Keratinocyte (primary cell): ENCODE results near the gene UQCC3.

ENCODE experiments used
- EZH2 ChIP-seq: IDR thresholded peaks from one replicate; pipeline ENCODE4 v1.6.1; 2012; ENCODE audit warnings: inconsistent platforms, mild to moderate bottlenecking, low read length, moderate library complexity
- TF ChIP-seq, protein P1 (sequence below), 3 experiments: IDR thresholded peaks in 1 of 3; conservative IDR thresholded peaks in 1 of 3; optimal IDR thresholded peaks in 1 of 3; 2 replicates in 2 of 3; 3 replicates in 1 of 3; pipeline versions ENCODE3 to v1.5.1; 2011; ENCODE audit warnings: low read length in 3 of 3, mild to moderate bottlenecking in 3 of 3, moderate library complexity in 2 of 3, control low read depth in 1 of 3, inconsistent platforms in 1 of 3; ENCODE audit not compliant: insufficient read depth in 2 of 3; ENCODE audit errors: extremely low read depth in 1 of 3

GRCh38 chr11:62677714-62678113, 6.2 kb downstream of the UQCC3 start:
- TF ChIP-seq, protein P1, sequence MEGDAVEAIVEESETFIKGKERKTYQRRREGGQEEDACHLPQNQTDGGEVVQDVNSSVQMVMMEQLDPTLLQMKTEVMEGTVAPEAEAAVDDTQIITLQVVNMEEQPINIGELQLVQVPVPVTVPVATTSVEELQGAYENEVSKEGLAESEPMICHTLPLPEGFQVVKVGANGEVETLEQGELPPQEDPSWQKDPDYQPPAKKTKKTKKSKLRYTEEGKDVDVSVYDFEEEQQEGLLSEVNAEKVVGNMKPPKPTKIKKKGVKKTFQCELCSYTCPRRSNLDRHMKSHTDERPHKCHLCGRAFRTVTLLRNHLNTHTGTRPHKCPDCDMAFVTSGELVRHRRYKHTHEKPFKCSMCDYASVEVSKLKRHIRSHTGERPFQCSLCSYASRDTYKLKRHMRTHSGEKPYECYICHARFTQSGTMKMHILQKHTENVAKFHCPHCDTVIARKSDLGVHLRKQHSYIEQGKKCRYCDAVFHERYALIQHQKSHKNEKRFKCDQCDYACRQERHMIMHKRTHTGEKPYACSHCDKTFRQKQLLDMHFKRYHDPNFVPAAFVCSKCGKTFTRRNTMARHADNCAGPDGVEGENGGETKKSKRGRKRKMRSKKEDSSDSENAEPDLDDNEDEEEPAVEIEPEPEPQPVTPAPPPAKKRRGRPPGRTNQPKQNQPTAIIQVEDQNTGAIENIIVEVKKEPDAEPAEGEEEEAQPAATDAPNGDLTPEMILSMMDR (optimal IDR thresholded peaks at IDR 0.05 in 1 of 3, IDR thresholded peaks at IDR 0.05 in 1 of 3, conservative IDR thresholded peaks at IDR 0.05 in 1 of 3; ENCODE audit: extremely low read depth in 1 of 3, insufficient read depth in 2 of 3, low read length in 3 of 3): no peak
- TF ChIP-seq EZH2: no peak
